ENCODE data around the gene CRY1.
A peak's percentile ranks its signal among the peaks of the same experiment; 100 is the strongest.
"Not testable (repeated sequence)": the region's sequence is repeated elsewhere in the genome, so short reads cannot be mapped to it uniquely, and the experiment has no call there.

The CRY1 gene

DNA sequence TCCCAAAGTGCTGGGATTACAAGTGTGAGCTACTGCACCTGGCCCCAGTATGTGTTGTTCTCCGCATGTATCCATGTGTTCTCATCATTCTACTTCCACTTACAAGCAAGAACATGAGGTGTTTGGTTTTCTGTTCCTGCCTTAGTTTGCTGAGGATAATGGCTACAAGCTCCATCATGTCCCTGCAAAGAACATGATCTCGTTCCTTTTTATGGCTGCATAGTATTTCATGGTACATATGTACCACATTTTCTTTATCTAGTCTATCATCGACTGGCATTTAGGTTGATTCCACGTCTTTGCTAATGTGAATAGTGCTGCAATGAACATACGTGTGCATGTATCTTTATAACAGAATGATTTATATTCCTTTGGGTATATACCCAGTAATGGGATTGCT, 97.2 kb downstream of the CRY1 start:
- DNase-seq: not testable (repeated sequence)

DNA sequence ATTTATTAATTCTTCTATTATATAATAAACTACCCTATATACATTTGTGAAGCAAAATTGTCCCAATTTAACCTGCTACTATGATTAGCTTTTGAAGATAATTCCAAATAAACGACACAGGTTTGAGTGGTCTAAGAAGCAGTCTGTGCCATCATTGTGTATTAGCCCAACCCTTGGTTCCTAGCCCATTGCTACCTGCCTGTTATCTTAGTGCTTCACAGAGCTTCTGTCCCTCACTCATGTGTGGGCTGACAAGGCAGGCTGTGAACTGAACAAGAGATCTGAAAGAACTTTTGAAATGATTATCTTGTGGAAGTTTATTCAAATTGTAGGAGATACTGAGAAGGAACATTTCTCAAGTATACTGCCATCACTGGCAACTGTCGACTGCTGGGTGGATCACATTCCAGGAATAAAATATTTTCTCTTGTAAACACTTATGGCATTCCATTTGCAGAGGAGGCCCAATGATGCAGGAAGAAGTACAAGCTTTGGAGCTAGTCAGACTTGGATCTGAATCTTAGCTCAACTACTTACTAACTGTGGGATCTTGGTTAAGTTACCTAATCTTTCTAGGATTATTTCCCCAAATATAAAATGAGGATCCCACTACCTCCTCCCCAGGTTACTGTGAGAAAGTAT, 98.6 kb downstream of the CRY1 start:
- DNase-seq: no peak

DNA sequence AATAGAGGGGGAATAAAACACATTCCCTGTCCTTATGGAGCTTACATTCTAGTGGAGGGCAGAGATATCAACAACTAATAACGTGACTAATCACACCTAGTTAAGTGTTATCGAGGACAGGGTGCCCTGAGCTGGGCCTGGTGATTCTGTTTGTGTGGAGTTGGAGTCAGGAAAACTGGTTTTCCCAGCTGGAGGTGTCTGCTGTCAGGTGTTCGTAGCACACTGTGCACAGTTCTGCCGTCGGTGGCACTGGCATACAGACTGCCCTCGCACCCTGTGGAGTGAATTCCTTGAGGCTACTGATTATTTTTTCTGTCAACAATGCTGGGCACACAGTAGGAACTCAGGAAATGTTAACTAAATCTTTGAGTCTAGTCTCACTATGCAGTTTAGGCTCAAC, 105.5 kb downstream of the CRY1 start:
- no peak for DNase-seq

DNA sequence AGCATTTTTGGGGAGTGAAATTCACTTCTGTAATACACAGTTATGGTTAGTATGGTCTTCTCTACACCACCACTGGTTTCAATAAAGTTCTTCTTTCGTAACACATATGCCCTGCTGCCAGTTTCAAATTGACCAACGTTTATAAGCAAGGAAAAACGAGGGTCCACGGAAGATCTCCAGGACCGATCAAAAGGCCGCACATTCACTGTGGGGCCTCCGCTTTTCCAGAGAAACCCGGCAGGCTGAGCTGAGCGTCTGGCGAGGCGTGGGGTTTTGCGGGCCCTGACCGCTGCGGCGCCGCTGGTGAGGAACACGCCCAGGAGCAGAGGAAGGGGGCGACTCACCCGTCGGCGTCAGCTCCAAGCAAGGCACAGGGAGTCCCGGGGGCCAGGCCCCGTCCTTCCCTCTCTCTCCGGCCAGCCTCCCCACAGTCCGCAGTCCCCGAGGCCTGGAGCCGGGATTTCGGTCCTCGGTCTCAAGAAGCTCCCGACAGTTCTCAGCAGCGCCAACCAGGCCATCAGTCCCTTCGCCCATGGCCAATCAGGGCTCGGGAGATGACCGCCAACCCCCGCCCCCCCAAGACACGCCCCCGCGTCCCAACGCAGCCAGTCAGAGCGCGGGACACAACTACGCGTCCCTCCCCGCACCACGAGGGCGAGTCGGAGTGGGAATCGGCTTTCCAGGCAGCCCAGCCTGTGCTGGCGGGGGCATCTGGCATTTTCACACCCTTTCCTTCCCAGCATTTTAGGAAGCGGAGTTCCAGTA, 106.5 kb downstream of the CRY1 start, which contains the start of gene MTERF2:
TSS of gene MTERF2 (minus strand) at position 522 of the 765 bp plus-strand sequence. CDS start 8,432 bp downstream, outside the sequence.
- peak; percentile 77 for DNase-seq

DNA sequence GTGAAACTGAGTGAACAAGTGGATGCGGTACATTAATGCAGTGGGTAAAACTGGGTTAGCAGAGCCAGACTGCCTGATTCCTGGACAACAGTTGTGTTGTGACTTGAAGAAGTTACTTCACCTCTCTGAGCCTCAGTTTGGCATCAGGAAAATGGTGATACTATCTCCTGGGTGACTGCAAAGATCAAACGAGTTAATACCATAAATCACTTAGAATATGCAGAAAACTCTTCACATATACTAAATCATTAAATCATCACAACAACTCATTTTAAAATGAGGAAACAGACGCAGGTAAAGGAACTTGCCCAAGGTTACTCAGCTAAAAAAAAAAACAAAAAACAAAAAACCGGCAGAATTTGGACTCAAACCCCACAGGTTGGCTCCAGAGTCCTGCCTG, 107.2 kb downstream of the CRY1 start:
- no peak for DNase-seq

DNA sequence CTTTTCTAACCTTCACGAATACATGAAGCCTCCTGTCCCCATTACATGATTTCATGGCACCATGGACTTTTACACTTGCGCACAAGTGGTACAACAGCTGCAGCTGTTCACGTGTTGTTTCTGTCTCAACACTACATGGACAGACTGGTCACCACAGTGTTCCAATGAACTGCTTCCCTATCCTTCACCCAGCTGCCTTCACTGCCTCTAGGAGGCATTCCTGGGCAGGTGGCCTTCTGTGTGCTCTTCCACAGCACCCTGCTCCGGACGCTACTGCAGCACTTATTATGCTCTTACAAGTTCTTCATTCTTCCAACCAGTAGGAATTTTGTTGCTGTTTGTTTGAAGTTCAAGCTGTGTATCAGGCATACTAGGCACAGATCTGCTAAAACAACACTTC, 107.9 kb downstream of the CRY1 start:
- no peak for DNase-seq

DNA sequence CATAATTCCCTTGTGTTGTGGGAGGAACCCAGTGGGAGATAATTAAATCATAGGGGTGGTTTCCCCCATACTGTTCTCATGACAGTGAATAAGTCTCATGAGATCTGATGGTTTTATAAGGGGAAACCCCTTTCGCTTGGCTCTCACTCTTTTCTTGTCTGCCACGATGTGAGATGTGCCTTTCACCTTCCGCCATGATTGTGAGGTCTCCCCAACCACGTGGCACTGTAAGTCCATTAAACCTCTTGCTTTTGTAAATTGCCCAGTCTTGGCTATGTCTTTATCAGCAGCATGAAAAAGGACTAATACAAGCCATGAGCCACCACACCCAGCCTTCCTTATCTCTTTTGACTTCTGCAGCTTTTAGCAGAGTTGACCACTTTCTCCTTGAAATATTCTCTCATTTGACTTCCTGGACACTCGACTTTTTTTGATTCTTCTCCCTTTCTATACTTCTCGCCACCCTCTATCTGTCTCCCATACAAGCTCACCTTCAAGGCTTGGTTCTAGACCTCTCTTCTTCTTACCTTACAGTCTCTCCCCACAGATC, 108.7 kb downstream of the CRY1 start:
- DNase-seq: no peak

DNA sequence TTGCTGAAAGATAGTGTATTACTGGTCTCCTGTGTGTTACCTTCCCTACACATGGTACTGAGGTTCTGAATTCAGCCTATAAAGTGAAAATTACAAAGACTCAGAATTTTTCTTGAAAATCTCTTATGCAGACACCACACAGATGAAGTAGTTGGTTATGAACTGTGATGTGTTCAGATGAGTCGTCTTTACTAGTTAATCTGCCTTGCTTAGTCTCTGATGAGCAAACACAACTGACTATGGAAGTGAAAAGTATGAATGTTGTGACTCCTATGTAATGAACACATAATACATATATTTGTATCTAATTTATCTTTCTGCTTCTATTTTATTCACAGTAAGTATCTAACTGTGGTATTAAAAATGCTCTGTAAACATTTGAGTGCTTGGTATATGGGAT, 111.1 kb downstream of the CRY1 start:
- DNase-seq: no peak

DNA sequence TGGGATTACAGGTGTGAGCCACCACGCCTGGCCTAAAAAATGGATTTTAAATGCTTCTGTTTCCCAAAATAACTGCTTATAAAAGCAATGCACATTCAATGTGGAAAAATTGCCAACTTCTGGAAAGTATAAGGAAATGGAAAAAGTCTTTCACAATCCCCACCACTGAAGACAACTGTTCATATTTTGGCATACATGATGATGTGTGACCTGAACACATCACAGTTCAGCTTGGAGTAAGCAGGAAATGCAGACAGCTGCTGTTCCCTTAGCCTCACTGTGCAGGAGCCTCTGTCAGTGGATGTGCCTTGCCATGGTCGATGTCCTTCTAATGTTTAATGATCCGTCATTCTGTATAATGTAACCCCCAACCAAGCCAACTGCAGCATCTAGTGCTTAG, 111.6 kb downstream of the CRY1 start:
- no peak for DNase-seq

DNA sequence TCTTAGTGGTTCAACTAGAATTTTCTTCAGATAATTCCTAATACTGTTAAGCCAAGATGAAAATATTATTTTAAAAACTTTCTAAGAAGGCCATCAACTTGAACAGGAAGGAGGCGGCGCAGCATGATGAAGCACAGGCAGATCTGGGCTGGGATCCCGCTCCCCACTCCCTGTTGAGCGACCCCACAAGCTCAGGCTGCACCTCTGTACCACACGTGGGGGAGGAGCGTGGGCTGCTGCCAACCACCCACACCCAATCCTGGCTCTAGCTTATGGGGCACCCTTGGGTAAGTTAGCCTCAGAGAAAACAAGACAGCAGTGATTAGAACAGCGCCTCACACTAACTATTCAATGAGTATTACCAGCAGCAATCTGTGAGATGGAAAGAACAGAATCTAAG, 112.4 kb downstream of the CRY1 start:
- DNase-seq: no peak

DNA sequence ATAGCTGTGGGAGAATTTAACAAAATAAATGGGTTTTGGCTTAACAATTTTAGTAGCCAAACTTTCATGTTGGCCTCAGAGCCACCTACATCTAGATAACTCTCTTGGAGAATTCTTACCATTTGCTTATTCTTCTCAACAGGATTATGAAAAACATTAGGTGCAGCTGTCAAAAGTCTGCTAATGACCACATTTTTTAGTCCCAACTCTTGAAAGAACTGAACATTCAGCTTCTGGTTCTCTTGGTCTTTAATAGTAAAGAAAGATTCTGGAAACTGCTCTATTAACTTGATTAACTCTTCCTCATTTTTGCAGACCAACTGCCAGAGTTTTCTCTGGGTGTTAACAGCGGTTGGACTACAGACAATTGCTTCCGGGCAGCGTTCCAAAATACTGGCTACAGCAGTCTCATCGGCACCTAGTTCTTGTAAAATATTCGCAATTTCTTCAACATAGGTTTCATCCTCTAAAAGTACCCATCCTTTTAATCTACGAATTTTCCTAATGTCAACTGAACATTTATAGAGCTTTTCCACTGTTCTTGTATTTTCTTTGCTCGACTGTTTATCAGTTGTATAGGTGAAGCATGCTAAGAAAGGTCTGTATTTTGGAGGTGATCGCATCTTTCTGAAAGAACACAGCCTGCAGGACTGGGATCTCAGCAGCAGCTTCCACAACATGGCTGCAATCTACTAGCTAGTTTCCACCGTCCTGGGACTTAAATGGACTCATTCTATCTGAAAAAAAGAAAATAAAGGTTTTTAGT, 115.1 kb downstream of the CRY1 start:
- DNase-seq: no peak

DNA sequence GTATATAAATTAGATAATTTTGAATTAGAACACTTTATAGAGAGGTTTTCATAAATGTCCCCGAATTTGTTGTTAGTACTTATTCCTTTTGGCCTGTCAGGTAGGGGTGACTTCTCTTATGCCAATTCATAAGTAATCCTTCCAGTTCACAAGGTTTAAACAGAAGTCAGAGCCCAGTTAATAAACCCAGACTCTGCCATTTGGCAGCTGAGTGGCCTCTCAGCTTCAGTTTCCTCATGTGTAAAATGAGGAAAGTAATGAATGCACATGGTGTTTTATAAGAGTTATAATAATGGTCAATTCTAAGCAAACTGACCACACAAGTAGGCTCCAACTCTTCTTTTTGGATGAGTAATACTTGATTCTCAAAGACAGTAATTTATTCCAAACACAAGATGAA, 116.7 kb downstream of the CRY1 start:
- DNase-seq: no peak

DNA sequence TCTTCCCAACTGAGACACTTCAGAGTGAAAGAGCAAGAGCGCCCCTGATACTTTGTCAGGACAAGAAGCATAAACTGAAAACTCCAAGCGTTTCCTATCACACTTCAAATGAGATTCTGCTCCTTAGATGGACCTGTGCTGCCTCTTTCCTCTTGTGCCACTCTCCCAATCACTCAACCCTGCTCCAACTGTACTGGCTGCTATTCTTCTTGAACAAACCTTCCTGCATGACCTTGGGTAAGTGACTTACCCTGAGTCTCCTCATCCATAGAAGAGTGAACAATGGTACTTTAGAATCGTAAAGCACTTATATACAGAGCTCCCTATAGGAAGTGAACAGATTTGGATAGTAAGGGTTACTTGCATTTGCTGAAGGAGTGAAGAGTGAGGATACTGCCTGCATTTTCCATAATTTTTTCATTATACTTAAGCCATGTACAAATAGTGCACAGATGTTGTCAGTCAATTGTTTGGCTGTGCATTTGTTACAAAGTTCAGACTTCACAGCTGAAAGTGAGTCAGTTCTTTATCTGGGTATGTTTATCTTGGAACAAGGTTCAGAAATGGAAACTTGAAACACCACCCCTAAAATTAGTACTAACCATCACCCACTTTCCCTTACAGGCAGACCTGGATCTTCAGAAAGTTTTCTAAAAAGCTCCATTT, 117.2 kb downstream of the CRY1 start:
- no peak for DNase-seq

DNA sequence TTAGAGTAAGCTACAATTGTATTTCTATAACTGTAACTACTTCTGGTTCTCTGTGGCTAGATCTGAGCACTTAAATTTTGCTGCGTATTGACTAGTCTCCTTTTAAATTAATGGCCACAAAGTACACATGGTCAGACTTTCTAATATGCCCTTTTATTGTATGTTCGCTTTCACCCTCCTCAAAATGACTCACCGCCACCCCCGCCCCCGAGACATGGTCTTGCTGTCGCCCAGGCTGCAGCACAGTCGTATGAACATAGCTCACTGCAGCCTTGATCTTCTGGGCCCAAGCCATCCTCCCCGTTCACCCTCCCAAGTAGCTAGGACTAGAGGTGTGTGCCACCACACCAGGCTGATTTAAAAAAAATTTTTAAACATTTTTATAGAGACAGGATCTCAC, 118.3 kb downstream of the CRY1 start:
- DNase-seq: no peak

DNA sequence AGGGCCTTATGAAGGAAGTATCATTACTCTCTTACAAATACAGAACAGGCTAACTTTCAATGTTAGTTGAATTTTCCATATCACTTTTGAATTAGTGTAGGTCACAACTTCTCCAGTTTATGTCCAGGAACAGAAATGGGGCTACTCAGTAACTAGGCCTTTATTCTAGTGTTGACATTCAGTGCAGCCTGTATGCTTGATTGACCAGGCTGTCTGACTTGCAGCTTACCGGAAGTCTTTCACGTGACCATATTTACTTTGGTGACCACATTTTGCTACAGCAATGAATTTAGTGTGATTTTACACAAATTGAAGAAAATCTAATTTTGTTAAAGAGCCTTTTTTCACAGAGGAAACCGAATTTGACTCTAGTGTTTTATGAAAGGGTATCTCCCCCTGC, 118.8 kb downstream of the CRY1 start:
- no peak for DNase-seq

DNA sequence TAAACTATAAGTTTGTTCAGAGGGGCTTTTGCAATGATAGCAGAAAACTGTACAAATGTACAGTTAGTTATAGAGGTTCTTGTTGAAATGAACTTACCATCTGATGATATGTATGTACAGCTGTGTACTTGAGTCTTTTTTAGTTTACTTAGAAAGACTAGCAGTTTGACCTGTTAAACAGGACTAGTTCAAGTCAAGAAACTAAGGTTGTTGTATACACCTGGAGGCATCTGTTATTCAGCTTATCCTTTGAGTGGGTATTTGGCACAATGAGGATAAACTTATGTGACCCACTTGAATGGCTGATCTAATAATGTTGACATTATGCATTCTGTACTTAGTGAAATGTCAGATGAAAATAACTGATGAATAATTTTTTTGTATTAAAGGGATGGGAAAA, 119.8 kb downstream of the CRY1 start:
- no peak for DNase-seq

DNA sequence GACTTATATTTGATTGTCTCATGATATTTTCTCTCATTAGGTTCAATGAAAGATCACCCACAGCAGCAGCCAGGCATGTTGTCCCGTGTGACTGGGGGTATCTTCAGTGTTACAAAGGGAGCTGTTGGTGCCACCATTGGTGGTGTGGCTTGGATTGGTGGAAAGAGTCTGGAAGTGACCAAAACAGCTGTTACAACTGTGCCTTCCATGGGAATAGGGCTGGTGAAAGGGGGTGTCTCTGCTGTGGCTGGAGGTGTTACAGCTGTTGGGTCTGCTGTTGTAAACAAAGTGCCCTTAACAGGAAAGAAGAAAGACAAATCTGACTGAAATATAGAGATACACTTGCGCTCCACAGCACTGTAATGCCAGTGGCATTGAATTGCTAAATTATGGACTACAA, 122.3 kb downstream of the CRY1 start:
- DNase-seq: no peak

DNA sequence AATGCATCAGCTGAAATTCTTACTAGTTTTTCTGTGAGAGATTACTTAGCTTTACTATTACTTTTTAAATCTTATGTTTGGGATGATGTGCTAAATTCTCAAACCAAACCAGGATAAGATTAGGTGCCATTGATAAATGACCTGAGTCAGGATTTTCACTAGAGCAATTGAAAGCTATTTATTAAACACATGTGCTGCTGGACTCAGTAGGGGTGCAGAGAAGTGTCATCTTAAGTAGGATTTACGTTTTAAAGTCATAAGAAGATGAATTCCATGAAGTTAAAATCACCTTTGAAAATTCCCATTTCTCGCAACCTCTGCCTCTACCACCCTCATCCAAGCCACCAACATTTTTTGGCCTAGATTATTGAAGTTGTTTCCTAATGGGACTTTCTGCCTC, 128.8 kb downstream of the CRY1 start:
- DNase-seq: no peak

DNA sequence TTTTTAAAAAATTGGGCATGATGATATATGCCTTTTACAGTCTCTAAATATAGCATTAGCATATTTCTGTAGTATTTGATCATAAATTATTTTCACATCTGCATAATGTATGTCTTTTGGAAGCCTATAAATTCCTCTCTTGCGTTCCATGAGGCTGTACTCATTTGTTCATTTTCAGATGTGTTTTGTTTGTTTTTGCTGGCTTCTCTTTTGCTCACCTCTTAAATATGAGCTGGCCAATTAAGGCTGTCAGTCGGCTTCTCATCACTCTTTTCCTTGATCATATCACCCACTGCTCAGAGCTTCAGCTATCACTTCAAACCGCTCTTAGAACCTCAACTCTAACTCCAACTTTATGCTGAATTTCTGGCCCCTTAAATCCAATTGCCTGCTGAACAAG, 131.1 kb downstream of the CRY1 start:
- no peak for DNase-seq

DNA sequence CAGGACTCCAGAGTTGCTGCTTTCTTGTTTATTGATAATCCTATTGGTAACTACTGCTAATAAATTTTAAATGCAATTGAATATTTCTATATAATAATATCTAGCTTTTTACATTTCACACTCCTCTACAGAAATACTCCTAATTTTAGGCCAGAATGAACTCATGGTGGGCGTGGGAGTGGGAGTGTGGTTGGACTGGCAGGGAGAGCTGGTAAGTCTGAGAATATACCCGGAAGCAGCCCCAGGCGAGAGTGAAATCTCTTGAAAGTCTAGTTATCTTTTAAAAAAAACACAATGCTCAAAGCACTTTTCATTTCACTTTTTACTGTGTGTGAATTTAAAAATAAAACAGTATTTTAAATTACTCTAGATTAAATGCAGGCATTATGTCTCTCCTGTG, 132.9 kb downstream of the CRY1 start:
- no peak for DNase-seq

DNA sequence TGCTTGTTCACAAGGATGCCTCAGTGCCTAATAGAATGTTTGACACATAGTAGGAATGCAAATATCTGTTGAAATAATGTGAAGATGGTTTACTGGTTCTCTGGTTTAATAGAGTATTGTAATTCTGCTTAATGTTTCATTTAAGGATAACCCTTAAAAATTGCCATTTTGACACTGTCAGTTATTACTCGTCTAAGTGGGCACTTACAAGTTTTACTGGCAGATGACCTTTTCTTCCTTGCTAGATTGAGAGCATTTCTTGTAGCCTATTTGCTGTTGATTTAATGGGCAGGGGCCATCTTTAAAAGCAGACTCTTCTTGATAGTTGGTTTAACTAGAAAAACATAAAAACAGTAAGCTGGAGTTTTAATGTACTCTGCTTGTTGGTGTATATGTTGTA, 135.8 kb downstream of the CRY1 start:
- no peak for DNase-seq

DNA sequence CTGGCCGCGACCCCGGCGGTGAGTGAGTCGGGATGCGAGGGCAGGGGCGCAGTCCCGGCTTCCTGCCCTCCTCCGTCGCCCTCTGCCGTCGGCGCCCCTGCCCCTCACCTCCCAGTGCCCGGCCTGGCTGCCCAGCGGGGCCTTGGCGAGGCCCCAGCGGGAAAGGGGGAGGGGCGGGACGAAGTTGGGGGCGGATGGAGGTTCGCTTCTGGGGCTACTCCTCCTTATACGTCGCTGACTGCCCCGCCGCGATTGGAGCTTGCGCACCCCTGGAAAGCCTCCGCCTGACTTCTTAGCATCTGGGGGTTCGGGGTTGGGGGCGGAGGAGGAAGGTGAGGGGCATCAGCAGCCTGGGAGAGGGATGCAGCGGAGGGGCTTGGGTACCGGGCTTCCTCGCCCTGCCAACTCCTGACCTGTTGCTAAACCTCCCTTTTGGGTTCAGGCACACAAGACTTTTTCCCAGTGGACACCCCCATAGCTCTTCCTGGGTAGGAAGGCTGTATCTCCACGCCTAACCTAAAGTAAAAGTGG, 137.2 kb downstream of the CRY1 start:
- DNase-seq: no peak

All from NCI-H1048 (cell line).